NCI-H82 (cell line): Measurements from ENCODE around the gene MT1B.
"Not testable (repeated sequence)": the region's sequence is repeated elsewhere in the genome, so short reads cannot be mapped to it uniquely, and the experiment has no call there.

Experiments
- DNase-seq: peaks from one replicate; lab custom pipeline; 2025; lab: John Stamatoyannopoulos, UW

MT1B gene

DNA sequence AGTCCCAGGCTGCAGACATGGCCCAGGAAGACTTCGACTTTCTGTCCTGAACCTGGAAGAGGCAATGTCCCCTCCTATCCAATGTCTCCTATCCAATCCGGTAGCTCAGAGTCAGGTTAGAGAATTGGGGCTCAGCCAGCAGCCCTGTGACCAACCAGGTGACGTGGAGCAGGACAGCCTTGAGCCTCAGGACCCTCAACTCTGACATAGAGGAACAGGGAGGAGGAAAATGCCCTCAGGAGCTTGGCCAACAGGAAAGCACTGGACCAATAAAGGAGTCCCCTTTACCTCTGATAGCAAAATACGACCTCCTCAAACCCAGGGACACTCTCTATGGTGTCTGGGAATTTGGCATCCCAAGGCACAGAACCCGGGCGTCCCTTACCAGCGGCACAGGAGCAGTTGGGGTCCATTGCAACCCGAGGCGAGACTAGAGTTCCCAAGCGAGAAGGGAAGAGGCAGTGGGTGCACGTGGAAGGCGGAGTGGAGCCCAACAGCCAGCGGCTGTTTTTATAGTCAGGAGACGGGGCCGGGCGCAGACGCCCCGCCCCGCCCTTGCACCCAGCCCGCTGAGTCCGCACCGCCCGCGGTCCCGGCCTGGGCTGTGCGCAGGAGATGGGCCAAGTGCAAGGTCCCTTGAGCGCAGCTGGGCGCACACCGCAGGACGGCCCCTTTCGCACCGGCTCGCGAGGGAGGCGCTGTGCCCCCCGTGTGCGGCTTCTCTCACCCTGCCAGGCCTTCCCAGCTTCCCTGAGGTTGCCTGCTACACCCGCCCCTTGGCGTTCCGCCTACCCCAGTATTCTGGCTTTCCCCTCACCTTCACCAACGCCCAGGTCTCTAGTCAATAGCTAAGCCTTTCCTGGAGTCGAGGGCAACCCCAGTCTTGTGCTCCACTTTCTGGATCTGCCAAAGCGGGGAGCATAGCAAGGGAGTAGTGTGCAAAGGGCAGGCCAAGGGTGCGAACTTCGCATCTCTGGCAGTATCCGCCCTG is 16.2 kb downstream of the MT1B start, which contains the start of gene MT1G:
Gene MT1G, minus strand, starts transcription at position 485 of the 991 bp plus-strand sequence. Its CDS starts 72 bp downstream, at position 413.
- peak; percentile 23 for DNase-seq

GRCh38 chr16:56669005-56669839 is 17.5 kb downstream of the MT1B start, which contains the start of gene MT1H:
TSS of gene MT1H (plus strand) at chr16:56669814. CDS start at chr16:56669885, 71 bp downstream.
- no peak for DNase-seq

DNA sequence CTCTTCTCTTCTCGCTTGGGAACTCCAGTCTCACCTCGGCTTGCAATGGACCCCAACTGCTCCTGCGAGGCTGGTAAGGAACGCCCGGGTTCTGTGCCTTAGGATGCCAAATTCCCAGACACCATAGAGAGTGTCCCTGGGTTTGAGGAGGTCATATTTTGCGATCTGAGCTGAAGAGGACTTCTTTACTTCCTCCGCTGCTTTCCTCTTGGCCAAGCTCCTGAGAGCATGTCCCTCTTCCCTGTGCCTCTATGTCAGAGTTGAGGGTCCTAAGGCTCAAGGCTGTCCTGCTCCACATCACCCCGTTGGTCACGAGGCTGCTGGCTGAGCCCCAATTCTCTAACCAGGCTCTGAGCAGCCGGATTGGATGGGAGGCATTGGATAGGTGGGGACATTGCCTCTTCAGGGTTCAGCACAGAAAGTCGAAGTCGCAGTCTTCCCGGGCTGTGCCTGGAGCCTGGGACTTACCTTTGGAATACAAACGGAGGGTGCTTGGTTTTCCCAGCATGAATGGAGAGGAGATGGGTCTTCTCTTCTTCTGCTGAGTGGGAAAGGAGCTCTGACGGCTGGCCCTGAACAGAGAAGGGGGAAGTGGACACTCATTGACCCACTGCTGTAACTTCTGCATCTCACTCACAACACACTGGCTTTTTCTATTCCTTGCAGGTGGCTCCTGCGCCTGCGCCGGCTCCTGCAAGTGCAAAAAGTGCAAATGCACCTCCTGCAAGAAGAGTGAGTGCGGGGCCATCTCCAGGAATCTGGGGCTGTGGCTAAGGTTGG is 18.3 kb downstream of the MT1B start:
- DNase-seq, result no peak

DNA sequence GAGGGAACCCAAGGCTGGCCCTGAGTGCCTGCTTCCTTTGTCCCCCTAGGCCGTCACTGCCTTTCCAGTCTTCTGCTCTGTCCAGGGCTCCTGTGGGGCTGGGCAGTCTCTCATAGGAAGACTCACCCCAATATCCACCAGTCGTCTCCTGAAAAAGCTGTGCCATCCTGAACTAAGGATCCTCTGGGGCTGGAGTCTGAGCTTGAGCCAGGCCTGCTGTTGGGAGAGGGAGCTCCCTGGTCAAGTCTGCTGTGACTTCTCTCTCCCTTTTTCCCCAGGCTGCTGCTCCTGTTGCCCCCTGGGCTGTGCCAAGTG is 18.9 kb downstream of the MT1B start:
- DNase-seq, result no peak

GRCh38 chr16:56671691-56672090 is 20.0 kb downstream of the MT1B start:
- DNase-seq, result not testable (repeated sequence)

DNA sequence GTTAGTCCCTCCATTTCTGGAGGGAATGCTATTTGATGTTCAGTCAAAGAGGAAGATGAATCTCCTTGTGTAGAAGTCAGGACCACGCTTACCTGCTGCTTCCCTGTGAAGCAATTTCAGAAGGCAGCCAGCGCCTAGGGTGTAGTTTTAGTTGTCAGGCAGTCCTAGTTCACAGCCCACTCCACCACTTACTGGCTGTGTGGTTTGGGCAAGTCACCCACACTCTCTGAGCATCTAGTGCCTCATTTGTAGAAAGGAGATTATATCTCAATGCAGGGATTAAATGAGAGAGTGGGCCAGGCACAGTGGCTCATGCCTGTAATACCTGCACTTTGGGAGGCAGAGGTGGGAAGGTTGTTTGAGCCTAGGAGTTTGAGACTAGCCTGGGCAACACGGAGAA is 20.5 kb downstream of the MT1B start:
- not testable (repeated sequence) for DNase-seq

DNA sequence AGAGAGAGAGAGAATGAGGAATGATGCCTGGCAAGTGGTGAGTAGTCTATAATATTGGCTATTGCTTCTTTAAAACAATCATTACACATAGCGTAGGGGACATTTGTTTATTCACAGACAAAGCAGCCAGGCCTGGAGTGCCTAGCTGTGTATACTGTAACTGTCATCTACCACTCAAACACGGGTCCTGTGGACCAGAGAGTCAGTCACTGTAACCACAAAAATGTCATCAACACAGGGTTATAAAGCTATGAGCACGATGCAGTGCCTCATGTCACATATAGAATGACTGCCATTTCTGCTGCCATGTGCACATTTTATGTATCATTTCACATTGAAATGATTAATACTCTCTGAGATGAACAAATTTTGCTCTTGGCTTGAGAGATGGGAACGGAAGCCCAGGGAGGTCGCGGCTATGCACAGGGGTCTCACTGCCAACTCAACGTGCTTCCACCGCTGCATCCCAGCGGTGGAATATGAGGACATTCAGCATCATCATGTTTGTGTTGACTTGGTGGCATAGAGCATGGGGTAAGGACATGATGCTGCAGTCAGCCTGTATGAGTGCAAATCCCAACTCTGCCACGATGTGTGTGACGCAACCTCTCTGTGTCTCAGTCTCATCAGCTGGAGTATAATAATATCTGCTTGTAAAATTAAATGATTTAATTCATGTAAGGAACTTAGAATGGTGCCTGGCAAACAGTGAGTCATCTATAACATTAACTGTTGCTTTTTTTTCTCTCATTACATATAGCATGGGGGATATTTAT is 21.3 kb downstream of the MT1B start:
- DNase-seq, result no peak

DNA sequence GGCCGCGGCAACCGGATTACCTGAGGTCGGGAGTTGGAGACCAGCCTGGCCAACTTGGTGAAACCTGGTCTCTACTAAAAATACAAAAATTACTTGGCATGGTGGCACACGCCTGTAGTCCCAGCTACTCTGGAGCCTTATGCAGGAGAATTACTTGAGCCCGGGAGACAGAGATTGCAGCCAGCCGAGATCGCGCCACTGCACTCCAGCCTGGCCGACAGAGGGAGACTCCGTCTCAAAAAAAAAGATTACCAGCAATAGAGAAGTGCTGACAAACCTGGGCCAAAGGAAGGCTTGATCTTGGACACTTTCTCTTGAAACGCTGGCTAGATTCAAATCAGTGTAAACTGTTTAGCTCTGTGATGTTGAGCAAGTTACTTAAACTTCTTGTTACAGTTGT is 22.2 kb downstream of the MT1B start:
- peak; percentile 44 for DNase-seq

GRCh38 chr16:56674570-56674969 is 22.9 kb downstream of the MT1B start:
- DNase-seq, result not testable (repeated sequence)

- DNase-seq, result no peak
Observed at GRCh38 chr16:56675685-56676210, 24.1 kb downstream of the MT1B start.

GRCh38 chr16:56677474-56677873 is 25.8 kb downstream of the MT1B start:
- no peak for DNase-seq

DNA sequence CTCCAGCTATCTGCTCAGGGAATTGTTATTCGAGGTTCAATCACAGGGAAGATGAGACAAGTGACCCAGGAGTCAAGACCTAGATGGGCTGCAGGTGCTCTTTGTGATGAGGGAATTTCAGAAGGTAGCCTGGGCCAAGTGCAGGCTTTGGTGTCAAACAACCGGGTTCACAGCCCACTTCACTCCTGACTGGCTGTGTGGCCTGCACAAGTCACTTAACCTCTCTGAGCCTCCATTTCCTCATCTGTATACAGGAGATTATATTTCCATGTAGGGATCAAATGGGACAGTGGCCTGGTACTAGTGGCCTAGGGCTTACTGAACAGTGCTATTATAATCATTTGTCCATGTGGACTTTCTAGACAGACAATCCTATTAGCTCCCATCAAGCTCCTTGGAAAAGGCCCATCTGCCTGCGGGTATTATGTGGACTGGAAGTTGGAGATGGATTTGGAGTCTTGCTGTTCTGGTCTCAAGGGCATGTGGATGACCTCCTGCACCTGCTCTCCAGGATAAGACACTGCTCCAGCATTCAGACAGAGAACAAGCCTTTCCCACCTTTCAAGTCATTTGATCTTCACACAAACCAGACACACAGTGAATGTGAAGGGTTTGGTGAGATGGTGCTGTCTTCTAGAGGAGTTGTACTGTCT is 27.5 kb downstream of the MT1B start:
- DNase-seq, result peak; percentile 92

- DNase-seq, result no peak
Observed at GRCh38 chr16:56679818-56680217, 28.1 kb downstream of the MT1B start.

- DNase-seq, result peak; percentile 78
Observed at GRCh38 chr16:56681939-56682702, 30.4 kb downstream of the MT1B start, which contains the start of gene MT1X. TSS of gene MT1X (plus strand) at chr16:56682470. CDS start at chr16:56682541, 71 bp downstream.

DNA sequence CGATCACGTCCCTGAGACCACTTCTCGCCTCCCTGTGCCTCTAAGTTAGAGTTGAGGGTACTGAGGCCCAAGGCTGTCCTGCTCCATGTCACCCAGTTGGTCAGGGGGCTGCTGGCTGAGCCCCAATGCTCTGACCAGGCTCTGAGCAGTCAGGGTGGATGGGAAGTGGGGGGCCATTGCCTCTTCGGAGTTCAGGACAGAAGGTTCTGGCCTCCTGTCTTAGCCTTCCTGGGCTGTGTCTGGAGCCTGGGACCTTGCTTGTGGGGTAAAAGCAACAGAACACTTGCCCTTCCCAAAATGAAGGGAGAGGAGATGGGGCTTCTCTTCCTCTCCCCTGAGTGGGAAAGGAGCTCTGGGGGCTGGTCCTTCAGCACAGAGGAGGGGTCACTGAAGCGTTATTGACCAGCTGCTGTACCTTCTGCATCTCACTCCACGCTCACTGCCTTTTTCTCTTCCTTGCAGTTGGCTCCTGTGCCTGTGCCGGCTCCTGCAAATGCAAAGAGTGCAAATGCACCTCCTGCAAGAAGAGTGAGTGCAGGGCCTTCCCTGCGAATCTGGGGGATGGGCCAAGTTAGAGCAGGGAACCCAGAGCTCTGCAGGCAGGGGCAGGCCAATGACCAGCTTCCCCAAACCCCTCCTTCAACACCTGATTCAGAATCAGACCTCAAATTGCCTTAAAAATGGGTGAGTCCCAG is 31.2 kb downstream of the MT1B start:
- DNase-seq, result peak; percentile 4

GRCh38 chr16:56683424-56684172 is 31.9 kb downstream of the MT1B start:
- no peak for DNase-seq

- DNase-seq, result no peak
Observed at GRCh38 chr16:56684256-56684925, 32.7 kb downstream of the MT1B start.
